Measurements from ENCODE around the gene PRKCE. TPM values are rescaled to one million over a fixed set of nuclear protein-coding genes. Genes with fewer than 3 reads are reported as not detected.

Gene PRKCE
- total and polyA plus RNA-seq, 2 of the 8 experiments (the other 6 are each of a cell fraction or from before 2014, with no cell fraction given), result 0.54 to 2.1 TPM

DNA sequence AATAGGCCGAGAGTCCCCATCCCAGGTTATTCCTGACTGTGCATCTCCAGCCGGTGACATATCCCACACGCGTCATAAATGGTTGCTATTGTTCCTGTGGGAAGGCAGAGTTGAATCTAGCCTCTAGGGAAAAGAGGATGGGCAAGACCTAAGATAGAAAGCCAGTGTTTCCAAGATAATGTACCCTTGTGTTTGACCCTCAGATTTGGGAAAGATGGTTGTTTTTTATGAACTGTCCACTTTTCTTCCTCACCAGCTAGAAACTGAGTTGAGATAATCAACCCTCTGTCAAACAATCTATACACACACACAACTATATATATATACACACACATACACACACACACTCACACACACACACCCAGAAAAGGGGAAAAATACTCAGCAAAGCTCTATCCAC, 131.0 kb downstream of the PRKCE start:
- TF ChIP-seq TAF7 (optimal IDR thresholded peaks at IDR 0.05; ENCODE audit: borderline replicate concordance, low read depth, low read length) (no peak), SIRT6 (IDR thresholded peaks at IDR 0.05; ENCODE audit: low read length) (no peak), EZH2 (IDR thresholded peaks at IDR 0.05; ENCODE audit: low read depth, low read length, severe bottlenecking) (no peak), KDM5A (IDR thresholded peaks at IDR 0.05; ENCODE audit: low read length) (no peak), CEBPB (IDR thresholded peaks at IDR 0.05; ENCODE audit: low read depth, low read length) (no peak), JUN (IDR thresholded peaks at IDR 0.05; ENCODE audit: low read depth, low read length) (no peak), CTBP2 (IDR thresholded peaks at IDR 0.05; ENCODE audit: borderline replicate concordance, insufficient read depth, insufficient read length, low read length) (no peak), RNF2 (IDR thresholded peaks at IDR 0.05; ENCODE audit: borderline replicate concordance, low read depth, low read length, missing control alignments, poor library complexity, severe bottlenecking) (no peak)
- TF ChIP-seq, protein P1, sequence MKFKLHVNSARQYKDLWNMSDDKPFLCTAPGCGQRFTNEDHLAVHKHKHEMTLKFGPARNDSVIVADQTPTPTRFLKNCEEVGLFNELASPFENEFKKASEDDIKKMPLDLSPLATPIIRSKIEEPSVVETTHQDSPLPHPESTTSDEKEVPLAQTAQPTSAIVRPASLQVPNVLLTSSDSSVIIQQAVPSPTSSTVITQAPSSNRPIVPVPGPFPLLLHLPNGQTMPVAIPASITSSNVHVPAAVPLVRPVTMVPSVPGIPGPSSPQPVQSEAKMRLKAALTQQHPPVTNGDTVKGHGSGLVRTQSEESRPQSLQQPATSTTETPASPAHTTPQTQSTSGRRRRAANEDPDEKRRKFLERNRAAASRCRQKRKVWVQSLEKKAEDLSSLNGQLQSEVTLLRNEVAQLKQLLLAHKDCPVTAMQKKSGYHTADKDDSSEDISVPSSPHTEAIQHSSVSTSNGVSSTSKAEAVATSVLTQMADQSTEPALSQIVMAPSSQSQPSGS (IDR thresholded peaks at IDR 0.05; ENCODE audit: low read length), result no peak
- TF ChIP-seq, protein P2, sequence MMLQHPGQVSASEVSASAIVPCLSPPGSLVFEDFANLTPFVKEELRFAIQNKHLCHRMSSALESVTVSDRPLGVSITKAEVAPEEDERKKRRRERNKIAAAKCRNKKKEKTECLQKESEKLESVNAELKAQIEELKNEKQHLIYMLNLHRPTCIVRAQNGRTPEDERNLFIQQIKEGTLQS (IDR thresholded peaks at IDR 0.05; ENCODE audit: insufficient read depth, low read depth, low read length), result no peak
- H4K5ac ChIP-seq (ENCODE audit: insufficient read length, low read depth, low read length), result no peak overlapping the region
- H3K14ac ChIP-seq (ENCODE audit: insufficient read length), result no peak overlapping the region
- H4K91ac ChIP-seq (replicated peaks; ENCODE audit: insufficient read length, low read length), result no peak overlapping the region
- WGBS, 2 experiments (ENCODE audit: extremely low coverage in 1 of 2, insufficient coverage in 1 of 2, insufficient read length in 1 of 2, insufficient replicate concordance in 2 of 2, low coverage in 1 of 2, low lambda C conversion rate in 2 of 2, missing lambda C conversion rate in 1 of 2), result 94% methylated on average over 4 of the region's 4 CpGs; no CpG with 5 or more reads in 1 of the 2 experiments
- H3K9me3 ChIP-seq (ENCODE audit: insufficient read depth in 2 of 2, low read depth in 1 of 2, low read length in 1 of 2), result no peaks in the 10 kb centered on the region
- no peaks in the 10 kb centered on the region for H3K79me2 ChIP-seq (ENCODE audit: control insufficient read depth in 1 of 2, insufficient read depth in 2 of 2, low read length in 2 of 2)
- DNase-seq (ENCODE audit: low read depth in 1 of 2, low spot score in 2 of 2) (no peak), FAIRE-seq (no peak)
- H4K20me1 ChIP-seq (replicated peaks in 1 of 2; ENCODE audit: control insufficient read depth in 1 of 2, insufficient read depth in 2 of 2, low read length in 2 of 2), result no peaks in the 10 kb centered on the region
- H2BK5ac ChIP-seq (ENCODE audit: low read depth, low read length), result no peak overlapping the region
- H4K8ac ChIP-seq (ENCODE audit: extremely low read depth, insufficient read depth, low read length), result no peak overlapping the region
- H3K9ac ChIP-seq (replicated peaks in 1 of 4; ENCODE audit: extremely low read depth in 1 of 4, low read depth in 3 of 4, low read length in 3 of 4), result no peak overlapping the region
- no peak overlapping the region for H3K23ac ChIP-seq (ENCODE audit: insufficient read length)
- no peak overlapping the region for H2BK15ac ChIP-seq (ENCODE audit: low read length)
- no peak overlapping the region for H2BK20ac ChIP-seq (ENCODE audit: low read length)
- H3K27ac ChIP-seq (ENCODE audit: low read depth, low read length), result no peak overlapping the region
- no peaks in the 10 kb centered on the region for H3K79me1 ChIP-seq (ENCODE audit: low read depth, low read length)
- no peak overlapping the region for H2AK5ac ChIP-seq (ENCODE audit: low read depth, low read length)
- no peak overlapping the region for H3K56ac ChIP-seq (replicated peaks; ENCODE audit: insufficient read length, low read depth, low read length)
- no peaks in the 10 kb centered on the region for H3K27me3 ChIP-seq (replicated peaks in 1 of 4; ENCODE audit: control insufficient read depth in 3 of 4, extremely low read depth in 1 of 4, insufficient read depth in 3 of 4, low read length in 3 of 4)
- H3K4me3 ChIP-seq (ENCODE audit: extremely low read depth in 1 of 4, insufficient read depth in 2 of 4, low read depth in 3 of 4, low read length in 4 of 4), result no peak overlapping the region
- H3K4me1 ChIP-seq (replicated peaks in 1 of 4; ENCODE audit: control insufficient read depth in 3 of 4, insufficient read depth in 4 of 4, low read length in 3 of 4), result no peaks in the 10 kb centered on the region
- ChIA-PET POLR2A (ENCODE audit: partially characterized antibody) (no interaction called here), CTCF (ENCODE audit: partially characterized antibody) (interaction anchor here (0.9 to 7.5 kb wide), 4 partner anchors 10 to 155 kb away, joined by 3 to 136 read pairs (median 3); no protein-coding TSS in a partner anchor)
- no peak overlapping the region for H2BK12ac ChIP-seq (ENCODE audit: low read depth, low read length)
- H3K36me3 ChIP-seq (ENCODE audit: control insufficient read depth in 2 of 4, insufficient read depth in 4 of 4, low read length in 3 of 4), result no peaks in the 10 kb centered on the region
- H3K4me2 ChIP-seq (ENCODE audit: insufficient read depth in 1 of 2, low read depth in 2 of 2, low read length in 2 of 2), result no peak overlapping the region
- no peak overlapping the region for H2AFZ ChIP-seq (ENCODE audit: low read length)
- H3K23me2 ChIP-seq (ENCODE audit: low read depth, low read length), result no peaks in the 10 kb centered on the region
- no peak overlapping the region for H2BK120ac ChIP-seq (replicated peaks; ENCODE audit: low read depth, low read length)
- no peak overlapping the region for H3K4ac ChIP-seq (replicated peaks; ENCODE audit: insufficient read length, low read depth, low read length)
- H3K18ac ChIP-seq (ENCODE audit: extremely low read depth, low read length), result no peak overlapping the region
